Hematopoietic multipotent progenitor cell (in vitro differentiated cells): ENCODE data around the gene HOXA6. TPM values are rescaled to one million over a fixed set of nuclear protein-coding genes. Genes with fewer than 3 reads are reported as not detected.

Experiments used
- DNase-seq, 3 donors: peaks; one replicate each; pipeline ENCODE4 v3.0.0-alpha.2; 2011 to 2015; ENCODE audit warnings: low read depth in 2 of 3, low spot score in 2 of 3
- total RNA-seq: library from RNA; depleted of rRNA; stranded (reverse); fragments of >200 nt; gene quantifications from one replicate; pipeline ENCODE4 v1.2.3, GENCODE V29; 2012

The HOXA6 gene
- total RNA-seq, 1 donor: 40.1 TPM

- DNase-seq: no peak
These were observed 5.5 kb downstream of the HOXA6 start for GRCh38 chr7:27141923-27142579.

- DNase-seq: no peak
These were observed 6.2 kb downstream of the HOXA6 start for GRCh38 chr7:27141137-27141922.

- no peak for DNase-seq
These were observed 7.3 kb downstream of the HOXA6 start for GRCh38 chr7:27140126-27140857.

GRCh38 chr7:27139334-27140125 is 8.0 kb downstream of the HOXA6 start:
- DNase-seq: no peak

DNA sequence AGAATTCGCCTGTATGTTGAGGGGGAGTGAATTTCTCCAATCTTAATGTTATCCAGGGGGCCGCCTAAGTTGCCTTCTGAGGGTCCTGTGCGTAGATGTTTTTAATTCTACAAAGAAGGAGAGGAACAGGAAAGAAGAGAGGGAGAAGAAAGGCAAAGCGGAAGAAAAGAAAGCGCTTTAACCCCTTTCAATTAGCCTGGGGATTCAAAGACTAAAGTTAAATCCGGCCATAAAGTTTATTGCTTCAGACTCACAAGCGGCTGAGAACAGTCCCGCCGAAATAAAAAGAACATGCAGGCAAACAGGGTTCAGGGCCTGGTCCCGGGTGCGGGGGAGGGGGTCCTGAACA is 8.6 kb downstream of the HOXA6 start:
- DNase-seq: no peak

DNA sequence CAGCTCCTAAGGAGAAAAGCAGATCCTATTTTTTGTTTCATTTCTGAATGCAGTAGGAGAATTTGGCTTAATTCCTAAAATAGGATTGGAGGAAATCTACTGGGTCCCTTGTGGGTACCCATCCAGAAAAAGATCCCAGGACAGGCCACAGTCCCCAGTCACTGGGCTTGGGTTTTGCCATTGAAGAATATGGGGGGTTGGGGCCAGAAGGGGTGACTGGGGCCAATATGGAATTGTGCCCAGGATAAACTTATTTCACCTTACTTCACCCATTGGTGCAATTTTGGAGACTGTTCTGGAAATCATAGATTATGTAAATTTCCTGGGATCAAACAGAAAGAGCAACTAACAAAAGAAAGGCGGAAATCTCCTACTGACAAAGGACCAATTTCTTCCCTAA is 9.1 kb downstream of the HOXA6 start:
- no peak for DNase-seq

DNA sequence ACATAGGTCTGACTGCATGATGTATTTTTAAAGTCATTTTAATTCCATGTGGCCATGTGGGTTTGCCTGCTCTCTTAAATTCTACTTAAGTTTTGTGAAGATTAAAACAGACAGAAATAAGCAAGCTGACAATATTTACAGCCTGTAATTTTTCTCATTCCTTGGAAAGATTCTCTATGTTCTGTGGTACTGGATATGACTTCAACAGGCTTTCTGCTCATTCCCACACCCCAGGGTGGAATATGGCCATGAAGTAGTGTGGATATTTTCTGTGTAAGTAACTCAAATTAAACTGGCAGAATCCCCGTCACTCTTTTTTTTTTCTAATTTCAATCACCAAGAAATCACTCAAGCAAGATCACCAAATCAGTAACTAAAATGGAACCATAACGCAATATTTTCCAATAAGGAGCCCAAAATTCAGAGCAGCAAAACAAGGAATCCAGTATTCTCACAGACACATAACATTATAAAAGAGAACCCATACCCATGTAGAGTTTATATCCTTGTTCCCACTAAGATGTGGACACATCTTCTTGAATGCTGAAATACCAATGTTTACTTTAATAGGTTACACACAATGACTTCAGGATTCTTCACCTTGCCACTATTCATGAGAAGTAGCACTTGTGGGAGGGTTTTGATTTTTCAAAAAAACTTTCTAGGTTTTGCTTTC is 9.8 kb downstream of the HOXA6 start:
- DNase-seq: no peak

DNA sequence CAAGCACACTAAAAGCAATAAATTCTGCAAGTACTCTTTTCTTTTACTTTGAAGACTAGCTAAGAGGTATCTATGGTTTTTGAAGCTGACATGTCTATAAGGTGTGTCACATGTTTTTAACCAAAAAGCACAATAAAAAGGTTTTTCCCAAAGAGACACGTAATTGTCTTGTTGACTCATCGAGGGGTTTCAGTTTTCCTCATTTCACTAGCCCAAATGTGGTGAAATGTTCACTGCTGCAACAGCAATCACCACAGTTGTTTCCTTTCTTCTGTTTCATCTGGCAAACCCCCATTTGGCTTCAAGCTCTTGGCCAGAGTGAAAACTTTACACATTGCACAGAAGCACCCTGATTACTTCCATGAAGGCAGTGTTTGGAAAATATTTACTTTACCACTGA is 13.2 kb downstream of the HOXA6 start:
- peak in 1 of 3 donors; percentile 52 for DNase-seq

DNA sequence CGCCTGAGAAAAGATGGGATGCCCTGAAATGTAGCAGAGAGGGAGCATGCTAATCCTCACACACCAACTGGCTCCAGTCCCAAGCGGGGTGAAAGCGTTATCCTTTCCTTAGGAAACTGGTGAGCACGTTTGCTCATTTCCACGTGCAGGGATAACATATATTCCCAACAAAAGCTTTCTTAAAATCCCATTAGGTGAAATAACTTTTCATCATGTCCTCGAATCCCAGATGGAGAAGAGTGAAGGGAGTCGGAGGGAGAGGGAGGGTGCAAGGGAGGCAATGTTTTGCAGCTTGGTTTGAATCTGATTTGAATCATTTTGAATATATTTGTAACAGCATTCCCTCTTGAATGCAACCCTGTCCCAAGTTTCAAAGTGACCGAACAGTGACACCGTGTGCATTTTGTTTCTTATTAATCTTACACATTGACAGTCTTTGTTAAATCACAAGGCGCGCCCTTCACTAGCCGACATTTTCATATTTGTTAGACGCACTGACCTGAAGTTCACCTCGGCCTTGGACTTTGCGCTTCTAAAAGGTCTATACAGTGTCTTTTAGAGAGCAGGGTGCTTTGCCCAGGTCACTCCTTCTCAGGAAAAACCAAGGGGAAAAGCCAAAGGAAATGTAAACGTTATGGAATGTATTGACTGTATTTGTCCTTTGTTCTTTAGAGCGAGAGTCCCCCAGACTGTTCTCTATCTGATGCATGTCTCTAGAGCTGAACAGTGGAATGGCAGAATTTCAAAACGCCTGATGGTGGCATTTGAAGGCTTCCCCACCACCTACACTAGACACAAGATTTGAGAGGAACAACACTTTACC is 14.0 kb downstream of the HOXA6 start:
- no peak for DNase-seq

DNA sequence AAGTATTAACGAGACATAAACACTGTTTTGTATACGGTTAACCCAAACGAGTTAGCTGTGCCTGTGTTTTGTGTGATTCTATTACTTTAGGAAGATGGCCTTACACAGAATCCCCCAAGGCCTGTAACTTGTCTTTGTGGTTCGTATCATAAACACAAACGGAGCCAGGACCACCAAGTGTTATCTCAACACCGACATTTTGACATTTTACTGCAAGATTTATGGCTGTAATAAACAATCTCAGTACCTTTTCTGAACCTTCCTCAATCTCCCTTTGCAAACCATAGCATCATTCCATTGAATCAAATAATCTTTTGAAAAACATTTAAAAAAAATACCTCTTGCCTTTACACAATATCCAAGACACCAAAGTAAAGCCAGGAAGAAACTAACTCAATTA is 14.6 kb downstream of the HOXA6 start:
- DNase-seq: no peak

GRCh38 chr7:27132214-27132613 is 15.4 kb downstream of the HOXA6 start:
- DNase-seq: no peak

- DNase-seq: no peak
These were observed 16.2 kb downstream of the HOXA6 start for GRCh38 chr7:27131390-27131819.

GRCh38 chr7:27130540-27131389 is 16.8 kb downstream of the HOXA6 start, which contains the start of gene HOXA4:
TSS of gene HOXA4 (minus strand) at chr7:27130757. CDS start at chr7:27130733, 24 bp downstream.
- DNase-seq: peak in 2 of 3 donors; percentile 55 to 86

DNA sequence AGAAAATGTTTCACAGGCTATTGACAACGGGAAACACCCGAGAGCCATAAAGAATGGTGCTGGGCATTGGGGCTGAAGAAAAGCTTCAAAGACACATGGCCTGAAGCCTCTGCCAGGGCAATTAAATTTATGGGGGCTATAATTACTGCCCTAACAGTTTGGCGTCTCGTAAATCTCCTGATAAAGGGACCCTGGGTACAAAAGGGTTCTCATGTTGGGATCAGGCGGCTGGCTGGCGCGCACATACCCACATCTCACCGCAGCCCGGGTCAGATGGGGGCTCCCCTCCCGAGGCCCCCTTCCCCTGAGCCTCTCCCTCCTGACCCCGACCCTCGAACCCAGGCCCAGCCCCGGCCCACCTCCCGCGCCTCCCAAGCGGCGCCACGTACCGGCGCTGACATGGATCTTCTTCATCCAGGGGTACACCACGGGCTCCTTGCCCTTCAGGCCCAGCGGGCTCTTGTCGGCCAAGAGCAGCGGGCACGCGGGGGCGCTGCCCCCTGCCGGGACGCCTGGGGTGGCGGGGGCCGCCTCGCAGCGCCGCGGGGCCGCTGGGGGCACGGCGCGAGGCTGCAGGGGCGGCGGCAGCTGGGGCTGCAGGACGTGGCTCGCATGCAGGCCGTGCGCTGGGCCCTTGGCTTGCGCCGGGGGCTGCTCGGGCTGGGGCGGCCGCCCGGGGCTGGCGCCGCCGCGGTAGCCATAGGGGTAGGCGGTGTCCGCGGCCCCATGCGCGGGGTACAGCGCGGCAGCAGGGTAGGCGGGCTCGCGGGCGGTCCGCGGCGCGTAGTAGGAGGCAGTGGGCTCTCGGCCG is 17.6 kb downstream of the HOXA6 start:
- DNase-seq: no peak

DNA sequence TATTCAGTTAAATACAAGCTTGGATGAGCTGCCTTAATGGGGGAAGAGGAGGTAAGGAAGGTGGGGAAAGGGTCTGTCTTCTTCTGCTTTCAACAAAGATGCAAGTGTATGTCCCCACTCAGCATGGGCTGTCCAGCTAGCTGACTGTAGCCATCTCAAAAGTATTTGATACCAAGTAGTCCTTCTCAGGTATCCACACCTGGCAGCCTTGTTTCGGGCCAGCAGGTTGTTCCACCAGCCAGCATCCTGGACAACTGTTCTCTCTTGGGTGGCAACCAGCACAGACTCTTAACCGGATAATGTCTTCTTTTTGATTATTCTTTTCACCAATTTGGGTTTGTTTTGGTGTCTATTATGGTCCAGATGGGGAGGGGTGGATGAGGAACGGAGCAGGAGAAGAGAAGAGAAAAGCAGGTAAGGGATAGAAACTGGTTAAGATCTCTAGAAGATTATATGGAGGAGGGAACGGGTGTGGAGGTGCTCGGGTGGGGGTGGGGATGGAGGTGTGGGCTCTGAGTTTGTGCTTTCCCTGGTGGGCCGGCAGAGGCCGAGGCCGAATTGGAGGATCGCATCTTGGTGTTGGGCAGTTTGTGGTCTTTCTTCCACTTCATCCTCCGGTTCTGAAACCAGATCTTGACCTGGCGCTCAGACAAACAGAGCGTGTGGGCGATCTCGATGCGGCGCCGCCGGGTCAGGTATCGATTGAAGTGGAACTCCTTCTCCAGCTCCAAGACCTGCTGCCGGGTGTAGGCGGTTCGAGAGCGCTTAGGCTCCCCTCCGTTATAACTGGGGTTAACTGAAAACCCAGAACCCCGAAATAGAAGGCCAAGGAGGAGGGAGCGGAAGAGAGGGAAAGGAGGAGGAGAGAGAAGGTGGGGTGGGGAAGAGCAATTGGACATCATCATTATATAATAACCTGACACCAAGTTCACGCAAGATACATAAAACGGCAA is 18.5 kb downstream of the HOXA6 start:
- DNase-seq: no peak

GRCh38 chr7:27128034-27128433 is 19.5 kb downstream of the HOXA6 start:
- no peak for DNase-seq
